Activated CD4-positive, alpha-beta memory T cell treated with anti-CD3 and anti-CD28 coated beads for 36 hours (primary cell): ENCODE measurements around the gene DOCK2. TPM values are rescaled to one million over a fixed set of nuclear protein-coding genes. Genes with fewer than 3 reads are reported as not detected.

ENCODE experiments used
- CTCF ChIA-PET: fragments of 350-600 bp; sonication (Branson Sonifier 250); formaldehyde crosslinking; loops from one replicate; lab custom pipeline; 2021; ENCODE audit warnings: antibody characterized with exemption, inconsistent platforms; lab: Charles Lee
- POLR2A ChIA-PET: fragments of 350-600 bp; sonication (Branson Sonifier 250); formaldehyde crosslinking; loops from one replicate; lab custom pipeline; 2021; ENCODE audit warnings: antibody characterized with exemption; lab: Charles Lee
- DNase-seq: peaks from one replicate; pipeline ENCODE4 v3.0.0-alpha.2; 2020
- H3K27ac Mint-ChIP-seq: one replicate; pipeline ENCODE4 v1.8.0; 2021; ENCODE audit warnings: mixed read lengths
- H3K27me3 Mint-ChIP-seq: one replicate; pipeline ENCODE4 v1.8.0; 2021; ENCODE audit warnings: mixed read lengths
- H3K36me3 Mint-ChIP-seq: one replicate; pipeline ENCODE4 v1.8.0; 2021; ENCODE audit warnings: mixed read lengths
- H3K4me1 Mint-ChIP-seq: one replicate; pipeline ENCODE4 v1.8.0; 2021; ENCODE audit warnings: low read depth, mixed read lengths
- H3K4me3 Mint-ChIP-seq: one replicate; pipeline ENCODE4 v1.8.0; 2021; ENCODE audit warnings: mild to moderate bottlenecking, mixed read lengths
- H3K9me3 Mint-ChIP-seq: one replicate; pipeline ENCODE4 v1.8.0; 2021; ENCODE audit warnings: mixed read lengths
- intact Hi-C: fragments of 100-400 bp; cut with micrococcal nuclease; formaldehyde crosslinking; loops from one replicate; pipeline ENCODE4 v1.15.1; 2023
- total RNA-seq, 2 experiments: library from RNA; stranded (reverse); gene quantifications; one replicate each; pipeline ENCODE4 v1.2.3, GENCODE V29; 2021

Gene DOCK2
- total RNA-seq, 2 experiments from 2014 or later, result 191 to 205 TPM

DNA sequence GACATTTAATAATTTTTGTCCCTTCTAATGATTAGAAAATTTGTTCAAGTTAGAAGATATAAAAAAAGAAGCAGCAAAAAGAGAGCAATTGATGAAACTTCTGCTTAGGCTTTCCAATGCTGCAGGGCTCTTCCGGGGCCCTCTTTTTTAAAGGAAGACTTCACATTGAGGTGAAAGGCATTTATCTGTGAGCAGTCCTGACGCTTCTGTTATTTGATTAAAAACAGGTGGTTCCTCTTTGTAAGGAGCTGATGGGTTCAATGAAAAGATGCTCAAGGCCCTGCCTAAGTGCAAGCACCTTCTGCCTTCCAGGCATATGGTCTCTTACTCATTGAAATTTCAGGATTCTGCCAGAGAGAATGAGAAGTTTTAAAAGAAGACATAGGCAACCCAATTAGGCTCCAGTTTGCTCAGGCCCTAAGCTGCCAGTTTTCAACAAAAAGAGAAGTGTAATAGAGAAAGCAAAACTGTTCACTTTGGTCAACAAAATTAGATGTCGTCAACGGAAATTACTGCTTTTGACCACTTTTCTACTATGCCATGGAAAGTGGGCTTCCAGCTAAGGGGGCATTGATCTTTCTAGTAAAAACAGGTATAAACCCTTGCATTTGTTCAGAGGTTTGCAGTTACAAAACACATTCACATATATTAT, 243.1 kb downstream of the DOCK2 start:
- H3K27ac Mint-ChIP-seq, result no peak overlapping the region
- H3K4me1 Mint-ChIP-seq, result peaks cover 8% of the 10 kb centered on the region
- ChIA-PET CTCF (no interaction called here), POLR2A (no interaction called here)
- no peak overlapping the region for H3K4me3 Mint-ChIP-seq
- DNase-seq, result no peak
- H3K9me3 Mint-ChIP-seq, result no peaks in the 10 kb centered on the region
- peaks cover 22% of the 10 kb centered on the region for H3K36me3 Mint-ChIP-seq
- no peaks in the 10 kb centered on the region for H3K27me3 Mint-ChIP-seq
- intact Hi-C loops, result no loop called here

DNA sequence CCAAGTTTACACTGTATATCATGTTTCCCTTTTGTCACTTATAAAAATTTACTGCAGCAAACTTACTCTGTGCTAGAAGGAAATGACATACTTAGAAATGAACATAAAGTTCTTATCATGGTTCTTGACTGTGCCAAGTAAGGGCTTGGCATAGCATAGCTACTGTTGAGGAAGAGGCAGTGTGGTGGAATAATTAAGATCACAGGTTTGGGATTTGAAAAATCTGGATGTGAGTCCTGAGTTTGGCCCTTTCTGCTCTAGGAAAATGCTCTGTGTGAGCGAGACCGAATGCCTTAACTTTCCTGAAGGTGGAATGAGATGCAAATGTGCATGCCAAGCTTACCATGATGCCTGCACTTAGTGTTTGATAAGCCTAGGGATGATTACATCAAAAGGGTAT, 243.7 kb downstream of the DOCK2 start:
- ChIA-PET POLR2A (no interaction called here), CTCF (no interaction called here)
- H3K36me3 Mint-ChIP-seq, result peaks cover 22% of the 10 kb centered on the region
- intact Hi-C loops, result no loop called here
- H3K27me3 Mint-ChIP-seq, result no peaks in the 10 kb centered on the region
- DNase-seq, result no peak
- no peaks in the 10 kb centered on the region for H3K9me3 Mint-ChIP-seq
- no peak overlapping the region for H3K4me3 Mint-ChIP-seq
- H3K4me1 Mint-ChIP-seq, result peaks cover 8% of the 10 kb centered on the region
- H3K27ac Mint-ChIP-seq, result no peak overlapping the region

DNA sequence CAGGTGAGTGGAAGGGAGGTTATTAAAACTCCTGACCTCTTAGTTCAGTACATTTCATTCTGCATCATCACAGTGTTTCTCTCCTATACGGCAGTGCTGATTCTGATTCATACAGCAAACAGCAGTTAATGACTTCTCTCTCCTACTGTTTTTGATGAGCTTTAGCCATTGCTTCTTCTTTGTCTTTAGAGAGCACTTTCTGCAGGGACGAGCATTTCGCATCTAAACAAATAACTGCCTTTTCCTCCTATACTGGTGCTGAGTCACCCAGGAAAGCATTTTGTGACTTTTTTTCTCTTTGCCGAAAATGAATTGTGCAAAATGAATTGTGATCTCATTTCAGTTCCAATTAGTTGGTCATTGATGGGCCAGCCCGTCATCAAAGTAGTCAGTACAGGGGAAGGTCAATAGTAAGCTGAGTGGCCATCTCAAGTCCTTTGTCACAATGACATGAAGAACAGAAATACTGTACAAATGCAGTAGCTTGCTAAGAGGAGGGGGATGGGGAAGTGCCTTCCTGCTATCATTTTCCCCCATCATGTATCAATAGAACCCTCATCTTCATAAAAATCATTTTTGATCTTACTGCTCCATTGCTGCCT, 244.7 kb downstream of the DOCK2 start:
- Mint-ChIP-seq H3K4me1 (no peaks in the 10 kb centered on the region), H3K27ac (no peak overlapping the region), H3K9me3 (no peaks in the 10 kb centered on the region), H3K36me3 (peaks cover 21% of the 10 kb centered on the region), H3K27me3 (no peaks in the 10 kb centered on the region), H3K4me3 (no peak overlapping the region)
- CTCF ChIA-PET, result interaction anchor here (0.7 kb wide), 1 partner anchor 30 kb away, joined by 3 read pairs; no protein-coding TSS in a partner anchor
- no peak for DNase-seq
- intact Hi-C loops, result no loop called here
- POLR2A ChIA-PET, result no interaction called here

DNA sequence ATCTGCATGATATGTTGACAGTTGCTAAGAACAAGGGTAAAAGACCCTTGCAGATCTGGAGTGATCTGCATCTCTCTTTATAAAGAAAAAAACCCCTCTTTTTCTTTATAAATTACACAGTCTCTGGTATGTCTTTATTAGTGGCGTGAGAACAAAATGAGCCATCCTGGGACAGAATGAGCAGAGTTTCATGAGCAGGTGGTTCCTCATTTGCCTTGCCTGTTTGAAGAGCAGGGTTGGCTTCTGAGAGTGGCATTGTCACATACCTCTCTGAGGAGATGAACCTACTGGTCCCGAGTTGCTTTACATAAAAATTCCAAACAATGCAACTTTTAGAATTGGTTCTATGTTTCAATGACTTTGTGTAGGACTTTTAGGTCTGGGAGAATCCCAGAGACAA, 249.0 kb downstream of the DOCK2 start:
- H3K4me3 Mint-ChIP-seq, result no peak overlapping the region
- intact Hi-C loops, result no loop called here
- DNase-seq, result no peak
- H3K9me3 Mint-ChIP-seq, result no peaks in the 10 kb centered on the region
- no peaks in the 10 kb centered on the region for H3K27me3 Mint-ChIP-seq
- CTCF ChIA-PET, result no interaction called here
- no peaks in the 10 kb centered on the region for H3K4me1 Mint-ChIP-seq
- peaks cover 9% of the 10 kb centered on the region for H3K36me3 Mint-ChIP-seq
- H3K27ac Mint-ChIP-seq, result no peak overlapping the region
- POLR2A ChIA-PET, result no interaction called here

DNA sequence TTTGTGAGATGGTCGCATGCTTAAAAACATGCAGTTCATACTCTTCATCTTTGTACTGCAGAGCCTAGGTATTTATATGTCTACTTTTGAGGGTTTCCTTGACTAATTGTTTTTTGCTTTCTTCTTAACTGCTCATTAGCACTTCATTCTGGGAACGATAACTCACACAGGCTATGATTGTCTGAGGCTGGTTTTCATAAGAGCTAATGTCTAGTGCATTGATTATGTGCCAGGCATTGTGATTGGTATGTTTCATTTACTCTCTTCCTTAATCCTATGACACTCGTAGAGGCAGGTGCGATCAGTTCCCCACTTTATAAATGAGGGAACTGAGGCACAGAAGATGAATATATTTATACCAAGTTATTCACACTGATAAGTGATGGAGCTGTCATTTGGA, 249.6 kb downstream of the DOCK2 start:
- Mint-ChIP-seq H3K9me3 (no peaks in the 10 kb centered on the region), H3K27me3 (no peaks in the 10 kb centered on the region), H3K36me3 (peaks cover 9% of the 10 kb centered on the region), H3K4me3 (no peak overlapping the region), H3K27ac (no peak overlapping the region), H3K4me1 (no peaks in the 10 kb centered on the region)
- CTCF ChIA-PET, result no interaction called here
- no peak for DNase-seq
- POLR2A ChIA-PET, result no interaction called here
- intact Hi-C loops, result no loop called here

DNA sequence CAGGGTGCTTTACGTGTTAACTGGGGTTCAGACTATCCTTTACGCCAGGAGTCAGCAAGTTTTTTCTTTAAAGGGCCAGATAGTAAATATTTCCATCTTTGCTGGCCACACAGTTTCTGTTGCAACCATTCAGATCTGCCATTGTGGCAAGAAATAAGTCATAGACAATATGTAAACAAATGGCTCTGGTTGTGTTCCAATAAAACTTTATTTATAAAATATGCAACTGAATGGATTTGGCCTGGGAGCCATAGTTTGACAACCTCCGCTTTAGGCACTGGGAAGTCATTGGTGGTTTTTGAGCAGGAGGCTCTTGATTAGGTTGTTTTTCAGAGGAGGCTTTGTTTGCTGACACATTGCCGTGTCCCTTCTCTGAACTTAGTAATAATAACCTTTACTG, 252.5 kb downstream of the DOCK2 start:
- ChIA-PET CTCF (no interaction called here), POLR2A (no interaction called here)
- Mint-ChIP-seq H3K36me3 (peaks cover 2% of the 10 kb centered on the region), H3K4me3 (no peak overlapping the region), H3K9me3 (no peaks in the 10 kb centered on the region), H3K27me3 (no peaks in the 10 kb centered on the region), H3K4me1 (no peaks in the 10 kb centered on the region), H3K27ac (no peak overlapping the region)
- intact Hi-C loops, result no loop called here
- DNase-seq, result no peak

DNA sequence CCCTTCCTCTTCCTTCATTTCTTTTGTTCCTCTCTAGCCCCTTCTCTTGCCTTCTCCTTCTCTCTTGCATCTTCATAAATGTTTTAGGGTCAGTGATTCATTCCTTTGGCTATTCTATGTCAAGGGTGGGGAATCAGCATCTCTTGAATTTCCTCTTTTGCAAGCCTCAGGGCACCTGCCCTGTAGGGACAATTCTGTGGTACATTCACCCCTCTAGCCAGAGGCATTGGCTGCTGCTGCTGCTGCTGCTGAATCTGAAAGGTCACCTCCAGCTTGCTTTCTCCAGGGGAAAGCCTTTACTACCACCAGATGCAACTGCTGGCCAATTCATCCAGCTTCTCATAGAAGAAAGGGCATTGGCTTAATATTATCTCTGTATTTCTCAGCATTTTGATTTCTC, 255.9 kb downstream of the DOCK2 start:
- H3K27me3 Mint-ChIP-seq, result no peaks in the 10 kb centered on the region
- no peak overlapping the region for H3K4me3 Mint-ChIP-seq
- POLR2A ChIA-PET, result no interaction called here
- no peak for DNase-seq
- CTCF ChIA-PET, result no interaction called here
- peaks cover 7% of the 10 kb centered on the region for H3K36me3 Mint-ChIP-seq
- no peak overlapping the region for H3K27ac Mint-ChIP-seq
- peaks cover 2% of the 10 kb centered on the region for H3K4me1 Mint-ChIP-seq
- intact Hi-C loops, result no loop called here
- no peaks in the 10 kb centered on the region for H3K9me3 Mint-ChIP-seq

DNA sequence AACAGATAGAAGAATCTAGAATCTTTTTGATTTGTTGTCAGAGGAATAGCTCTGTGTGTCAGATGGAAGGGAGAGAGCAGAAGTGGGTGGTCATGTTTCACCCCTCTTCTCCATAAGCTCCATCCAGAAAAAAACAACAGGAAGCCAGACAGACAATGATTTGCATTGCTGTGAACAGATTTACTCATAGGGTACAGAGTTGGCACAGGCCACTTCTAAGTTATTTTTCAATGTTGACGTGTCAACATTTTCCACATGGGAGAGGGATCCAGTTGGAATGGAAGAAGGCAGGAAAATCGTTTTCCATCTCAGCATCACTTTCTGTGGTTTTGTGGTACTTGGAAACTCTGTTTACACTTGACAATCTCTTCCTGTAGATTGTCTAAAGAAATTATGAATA, 256.5 kb downstream of the DOCK2 start:
- Mint-ChIP-seq H3K4me3 (no peak overlapping the region), H3K27me3 (no peaks in the 10 kb centered on the region), H3K4me1 (peaks cover 2% of the 10 kb centered on the region), H3K36me3 (peaks cover 10% of the 10 kb centered on the region), H3K27ac (no peak overlapping the region), H3K9me3 (no peaks in the 10 kb centered on the region)
- intact Hi-C loops, result no loop called here
- POLR2A ChIA-PET, result no interaction called here
- CTCF ChIA-PET, result no interaction called here
- no peak for DNase-seq

DNA sequence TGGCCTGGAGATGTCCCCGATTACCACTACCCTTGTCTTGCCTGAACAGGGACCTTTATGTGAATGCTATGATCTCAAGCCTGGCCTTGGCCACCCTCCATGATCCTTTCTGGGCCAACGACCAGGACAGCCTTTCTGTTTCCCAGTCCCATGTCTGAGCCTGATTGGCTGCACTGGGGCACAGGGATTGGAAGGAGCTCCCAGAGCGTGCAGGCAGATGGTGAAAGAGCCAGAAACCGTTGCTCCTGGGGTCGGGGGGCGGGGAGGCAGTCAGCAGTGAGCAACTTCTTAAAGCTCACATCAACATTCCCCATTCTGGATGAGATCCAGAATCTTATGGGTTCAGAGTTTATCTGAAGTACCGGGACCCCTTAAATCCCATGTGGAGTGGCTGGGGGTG, 258.9 kb downstream of the DOCK2 start:
- ChIA-PET POLR2A (no interaction called here), CTCF (no interaction called here)
- peaks cover 20% of the 10 kb centered on the region for H3K36me3 Mint-ChIP-seq
- no peak for DNase-seq
- H3K4me3 Mint-ChIP-seq, result no peak overlapping the region
- peaks cover 2% of the 10 kb centered on the region for H3K4me1 Mint-ChIP-seq
- H3K27ac Mint-ChIP-seq, result no peak overlapping the region
- H3K9me3 Mint-ChIP-seq, result no peaks in the 10 kb centered on the region
- intact Hi-C loops, result no loop called here
- no peaks in the 10 kb centered on the region for H3K27me3 Mint-ChIP-seq

DNA sequence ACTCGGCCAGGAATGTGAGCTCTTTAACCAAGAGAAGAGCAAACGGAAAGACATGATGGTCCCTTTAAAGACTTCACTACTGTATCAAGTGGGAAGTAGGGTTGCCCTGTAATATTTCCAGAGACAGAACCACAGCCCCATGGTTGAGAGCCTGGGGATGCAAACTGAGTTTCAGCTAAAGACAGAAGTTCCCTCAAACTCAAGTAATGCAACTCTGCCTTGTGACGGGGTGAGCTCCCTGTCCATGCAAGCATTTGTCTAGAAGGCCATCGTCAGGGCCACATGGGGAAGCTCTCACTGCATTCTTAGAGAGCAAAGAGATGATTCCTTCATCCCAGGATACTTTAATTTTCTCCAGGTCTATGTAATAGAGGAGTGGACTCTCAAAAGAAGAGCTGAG, 260.4 kb downstream of the DOCK2 start:
- H3K9me3 Mint-ChIP-seq, result no peaks in the 10 kb centered on the region
- no peaks in the 10 kb centered on the region for H3K27me3 Mint-ChIP-seq
- ChIA-PET POLR2A (no interaction called here), CTCF (no interaction called here)
- no peak overlapping the region for H3K27ac Mint-ChIP-seq
- DNase-seq, result no peak
- peaks cover 10% of the 10 kb centered on the region for H3K4me1 Mint-ChIP-seq
- peaks cover 26% of the 10 kb centered on the region for H3K36me3 Mint-ChIP-seq
- no peak overlapping the region for H3K4me3 Mint-ChIP-seq
- intact Hi-C loops, result no loop called here

DNA sequence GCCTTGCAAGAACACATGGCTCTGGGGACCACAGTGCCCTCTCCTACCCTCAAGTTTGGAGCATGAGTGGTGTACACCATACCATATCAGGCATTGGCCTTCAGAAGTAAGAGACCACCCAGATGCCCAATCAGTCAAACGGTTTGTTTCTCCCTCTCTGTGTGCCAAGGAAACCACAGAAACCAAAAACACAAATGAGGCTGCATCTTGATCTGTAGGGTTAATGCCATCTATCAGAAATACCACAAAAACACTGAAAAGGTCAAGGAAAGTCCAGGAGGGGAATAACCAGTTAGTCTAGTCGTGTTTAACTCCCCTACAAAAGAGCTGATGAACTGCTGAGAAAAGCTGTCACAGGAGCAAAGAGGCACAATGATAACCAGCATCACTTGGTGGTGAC, 264.8 kb downstream of the DOCK2 start:
- Mint-ChIP-seq H3K27ac (no peak overlapping the region), H3K27me3 (no peaks in the 10 kb centered on the region), H3K9me3 (no peaks in the 10 kb centered on the region), H3K36me3 (peaks cover 18% of the 10 kb centered on the region), H3K4me3 (no peak overlapping the region), H3K4me1 (peaks cover 10% of the 10 kb centered on the region)
- no peak for DNase-seq
- intact Hi-C loops, result no loop called here
- POLR2A ChIA-PET, result no interaction called here
- CTCF ChIA-PET, result no interaction called here

DNA sequence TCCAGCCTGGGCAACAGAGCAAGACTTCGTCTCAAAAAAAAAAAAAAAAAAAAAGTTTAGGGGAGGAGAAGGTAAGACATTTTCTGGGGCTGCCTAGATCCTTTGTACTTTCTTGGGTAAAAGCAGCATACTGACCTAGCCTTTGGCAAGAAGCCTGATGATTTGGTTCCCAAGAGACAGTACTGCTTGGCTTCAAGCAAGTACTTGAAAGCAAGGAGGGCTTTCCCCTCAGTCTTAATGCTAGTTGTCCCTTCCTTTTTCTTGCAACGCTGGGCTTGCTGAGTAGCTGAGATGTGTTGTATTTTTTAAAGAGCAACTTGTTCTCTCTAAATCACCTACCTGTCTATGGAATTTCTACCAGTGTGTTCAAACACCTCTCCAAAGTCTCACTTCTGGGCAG, 267.0 kb downstream of the DOCK2 start:
- Mint-ChIP-seq H3K27me3 (no peaks in the 10 kb centered on the region), H3K4me3 (no peak overlapping the region), H3K27ac (no peak overlapping the region), H3K36me3 (peaks cover 10% of the 10 kb centered on the region), H3K4me1 (peaks cover 10% of the 10 kb centered on the region), H3K9me3 (no peaks in the 10 kb centered on the region)
- ChIA-PET CTCF (interaction anchor here (0.9 kb wide), 2 partner anchors 9 to 12 kb away, joined by 3 read pairs; no protein-coding TSS in a partner anchor), POLR2A (no interaction called here)
- intact Hi-C loops, result no loop called here
- no peak for DNase-seq

DNA sequence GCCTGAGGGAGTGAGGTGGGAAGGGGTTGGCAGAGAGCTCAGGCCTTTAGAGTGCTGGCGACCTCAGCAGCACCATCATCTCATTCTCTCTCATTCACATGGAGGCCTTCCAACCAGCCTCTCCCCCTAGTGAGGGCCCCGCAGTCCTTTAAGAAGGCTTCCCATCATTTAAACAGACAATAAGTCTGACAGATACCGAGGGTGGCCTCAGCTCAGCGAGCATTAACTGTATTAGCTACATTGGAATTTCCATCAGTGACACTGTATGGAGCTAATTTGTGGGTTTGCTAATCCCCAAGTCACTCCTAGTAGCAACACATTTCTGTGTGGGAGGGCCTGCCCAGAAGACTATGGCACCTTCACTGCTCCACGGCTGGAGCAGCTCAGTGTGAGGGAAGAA, 267.4 kb downstream of the DOCK2 start:
- Mint-ChIP-seq H3K36me3 (peaks cover 7% of the 10 kb centered on the region), H3K4me1 (peaks cover 10% of the 10 kb centered on the region), H3K27ac (no peak overlapping the region), H3K4me3 (no peak overlapping the region), H3K27me3 (no peaks in the 10 kb centered on the region), H3K9me3 (no peaks in the 10 kb centered on the region)
- no peak for DNase-seq
- intact Hi-C loops, result no loop called here
- ChIA-PET POLR2A (no interaction called here), CTCF (interaction anchor here (0.9 kb wide), 2 partner anchors 9 to 12 kb away, joined by 3 read pairs; no protein-coding TSS in a partner anchor)
